GM19023 (cell line): Measurements from ENCODE around the gene PTPRG.
"Not testable (repeated sequence)": the region's sequence is repeated elsewhere in the genome, so short reads cannot be mapped to it uniquely, and the experiment has no call there.

Source experiments
- ATAC-seq: cut with Tn5 transposase; IDR thresholded peaks from one replicate; pipeline ENCODE4 v1.9.1; 2021; ENCODE audit warnings: mild to moderate bottlenecking, moderate library complexity; ENCODE audit not compliant: unreplicated experiment

The PTPRG gene

GRCh38 chr3:61716693-61717092 lies 155.3 kb downstream of the PTPRG start:
- ATAC-seq = not testable (repeated sequence)

GRCh38 chr3:61718565-61718964 lies 157.2 kb downstream of the PTPRG start:
- no peak for ATAC-seq

- ATAC-seq = no peak
These were observed 158.1 kb downstream of the PTPRG start for GRCh38 chr3:61719278-61719977.

- ATAC-seq = no peak
These were observed 161.7 kb downstream of the PTPRG start for GRCh38 chr3:61723038-61723437.

- ATAC-seq = peak; percentile 77
These were observed 162.8 kb downstream of the PTPRG start for GRCh38 chr3:61724183-61724582.

GRCh38 chr3:61724801-61725200 lies 163.4 kb downstream of the PTPRG start:
- ATAC-seq = no peak

GRCh38 chr3:61725851-61726333 lies 164.5 kb downstream of the PTPRG start:
- no peak for ATAC-seq

GRCh38 chr3:61727435-61727834 lies 166.1 kb downstream of the PTPRG start:
- ATAC-seq = no peak

GRCh38 chr3:61729038-61729634 lies 167.8 kb downstream of the PTPRG start:
- no peak for ATAC-seq

GRCh38 chr3:61730056-61730455 lies 168.7 kb downstream of the PTPRG start:
- no peak for ATAC-seq

- no peak for ATAC-seq
These were observed 169.3 kb downstream of the PTPRG start for GRCh38 chr3:61730577-61731231.

- no peak for ATAC-seq
These were observed 171.6 kb downstream of the PTPRG start for GRCh38 chr3:61733000-61733399.

- no peak for ATAC-seq
These were observed 172.5 kb downstream of the PTPRG start for GRCh38 chr3:61733876-61734275.

GRCh38 chr3:61734749-61735686 lies 173.6 kb downstream of the PTPRG start:
- no peak for ATAC-seq

GRCh38 chr3:61736506-61736905 lies 175.1 kb downstream of the PTPRG start:
- ATAC-seq = no peak

- ATAC-seq = no peak
These were observed 178.3 kb downstream of the PTPRG start for GRCh38 chr3:61739640-61740039.

- no peak for ATAC-seq
These were observed 179.1 kb downstream of the PTPRG start for GRCh38 chr3:61740494-61740893.

- ATAC-seq = no peak
These were observed 180.2 kb downstream of the PTPRG start for GRCh38 chr3:61741551-61741950.

- ATAC-seq = no peak
These were observed 180.6 kb downstream of the PTPRG start for GRCh38 chr3:61742006-61742405.

- no peak for ATAC-seq
These were observed 181.7 kb downstream of the PTPRG start for GRCh38 chr3:61743067-61743466.

- no peak for ATAC-seq
These were observed 182.4 kb downstream of the PTPRG start for GRCh38 chr3:61743686-61744242.
